ENCODE data around the gene SCGB2B2. TPM values are rescaled to one million over a fixed set of nuclear protein-coding genes. Genes with fewer than 3 reads are reported as not detected.
A peak's percentile ranks its signal among the peaks of the same experiment; 100 is the strongest.

Gene SCGB2B2
- polyA plus RNA-seq, 2 of the 4 experiments (the other 2 are of a cell fraction), result 0.21 to 0.26 TPM

GRCh38 chr19:34639491-34640085 lies 37.4 kb downstream of the SCGB2B2 start:
- FAIRE-seq (peak; percentile 97), DNase-seq (ENCODE audit: low read depth in 1 of 2, low spot score in 1 of 2) (peak; percentile 36 to 88), ATAC-seq (peak; percentile 74 to 93; a peak in 5 of 6 replicates)
- Histone ChIP-seq H3K4me1 (no peaks in the 10 kb centered on the region), H3K9me3 (peaks cover 20% of the 10 kb centered on the region), H3K4me3 (no peak overlapping the region), H3K4me2 (no peak overlapping the region), H3K27ac (no peak overlapping the region)
- ChIA-PET CTCF (interaction anchor here (0.6 to 3.2 kb wide), 32 partner anchors 9 to 706 kb away, joined by 3 to 38 read pairs (median 4); partner anchors contain the start of genes LGI4 and ZNF302), POLR2A (interaction anchor here (1.1 kb wide), 1 partner anchor 38 kb away, joined by 3 read pairs; the partner anchor contains the start of gene ZNF302)
- TF ChIP-seq, protein P1, sequence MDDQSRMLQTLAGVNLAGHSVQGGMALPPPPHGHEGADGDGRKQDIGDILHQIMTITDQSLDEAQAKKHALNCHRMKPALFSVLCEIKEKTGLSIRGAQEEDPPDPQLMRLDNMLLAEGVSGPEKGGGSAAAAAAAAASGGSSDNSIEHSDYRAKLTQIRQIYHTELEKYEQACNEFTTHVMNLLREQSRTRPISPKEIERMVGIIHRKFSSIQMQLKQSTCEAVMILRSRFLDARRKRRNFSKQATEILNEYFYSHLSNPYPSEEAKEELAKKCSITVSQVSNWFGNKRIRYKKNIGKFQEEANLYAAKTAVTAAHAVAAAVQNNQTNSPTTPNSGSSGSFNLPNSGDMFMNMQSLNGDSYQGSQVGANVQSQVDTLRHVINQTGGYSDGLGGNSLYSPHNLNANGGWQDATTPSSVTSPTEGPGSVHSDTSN (IDR thresholded peaks at IDR 0.05), result no peak
- TF ChIP-seq KDM5A (IDR thresholded peaks at IDR 0.05) (no peak), RAD21 (conservative IDR thresholded peaks at IDR 0.05 in 1 of 2, IDR thresholded peaks at IDR 0.05 in 1 of 2) (peak; percentile 87 to 95), HOXA7 (CRISPR knock-in tag; IDR thresholded peaks at IDR 0.05) (no peak), REST (IDR thresholded peaks at IDR 0.05) (no peak), CBX8 (IDR thresholded peaks at IDR 0.05) (no peak), CTCF (IDR thresholded peaks at IDR 0.05) (peak; percentile 93), SMC3 (IDR thresholded peaks at IDR 0.05) (peak; percentile 82), NR3C1 (IDR thresholded peaks at IDR 0.05) (no peak)
- TF ChIP-seq, protein P2, sequence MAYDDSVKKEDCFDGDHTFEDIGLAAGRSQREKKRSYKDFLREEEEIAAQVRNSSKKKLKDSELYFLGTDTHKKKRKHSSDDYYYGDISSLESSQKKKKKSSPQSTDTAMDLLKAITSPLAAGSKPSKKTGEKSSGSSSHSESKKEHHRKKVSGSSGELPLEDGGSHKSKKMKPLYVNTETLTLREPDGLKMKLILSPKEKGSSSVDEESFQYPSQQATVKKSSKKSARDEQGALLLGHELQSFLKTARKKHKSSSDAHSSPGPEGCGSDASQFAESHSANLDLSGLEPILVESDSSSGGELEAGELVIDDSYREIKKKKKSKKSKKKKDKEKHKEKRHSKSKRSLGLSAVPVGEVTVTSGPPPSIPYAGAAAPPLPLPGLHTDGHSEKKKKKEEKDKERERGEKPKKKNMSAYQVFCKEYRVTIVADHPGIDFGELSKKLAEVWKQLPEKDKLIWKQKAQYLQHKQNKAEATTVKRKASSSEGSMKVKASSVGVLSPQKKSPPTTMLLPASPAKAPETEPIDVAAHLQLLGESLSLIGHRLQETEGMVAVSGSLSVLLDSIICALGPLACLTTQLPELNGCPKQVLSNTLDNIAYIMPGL (CRISPR knock-in tag; IDR thresholded peaks at IDR 0.05; ENCODE audit: borderline replicate concordance), result no peak
- 5% methylated on average over 4 of the region's 4 CpGs for WGBS (ENCODE audit: missing lambda C conversion rate)

DNA sequence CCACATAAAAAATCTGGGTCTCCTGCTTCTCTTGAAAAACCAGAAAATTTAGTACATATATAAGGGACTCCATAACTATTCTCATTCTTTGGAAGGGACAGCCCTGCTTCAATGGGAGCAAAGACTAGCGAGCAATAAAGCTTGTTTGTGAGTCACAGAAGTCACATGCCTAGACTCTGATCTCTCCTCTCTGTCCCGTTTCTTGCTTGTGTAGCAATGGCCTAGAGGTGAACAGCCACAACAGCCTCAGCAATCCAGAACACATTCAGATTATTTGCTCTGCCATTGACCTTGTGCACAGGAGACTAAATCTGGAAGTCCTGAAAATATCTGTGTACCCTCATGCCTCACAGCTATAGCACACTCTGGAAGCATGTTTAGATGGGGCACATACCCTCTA lies 43.2 kb downstream of the SCGB2B2 start:
- Histone ChIP-seq H3K4me2 (no peak overlapping the region), H3K27ac (no peak overlapping the region), H3K9me3 (peaks cover 46% of the 10 kb centered on the region), H3K4me3 (no peak overlapping the region), H3K4me1 (no peaks in the 10 kb centered on the region)
- FAIRE-seq (peak; percentile 73), ATAC-seq (no peak), DNase-seq (ENCODE audit: low read depth in 1 of 2, low spot score in 1 of 2) (no peak)
- TF ChIP-seq CEBPB (IDR thresholded peaks at IDR 0.05), result no peak
- ChIA-PET POLR2A (no interaction called here), CTCF (no interaction called here)
- 1% methylated on average over 2 of the region's 2 CpGs for WGBS (ENCODE audit: missing lambda C conversion rate)

Small RNA genes within 50 kb of the gene (small RNA-seq; reads per million reads assigned to genes)
- gene RF00611, result 0 reads per million in 6 experiments

Other genes starting within 250 kb of the SCGB2B2 start
- 504 and 514 TPM in 2 replicates for gene UBA2, start 248.8 kb downstream of the SCGB2B2 start, polyA plus RNA-seq (2011; rRNA removed)
- 217 to 255 TPM (median 224 TPM) in 3 replicates for gene UBA2, start 248.8 kb downstream of the SCGB2B2 start, polyA plus RNA-seq (2017; fragmentation: RNase III; extraction: RNeasy Plus Mini Kit Qiagen cat#74134 plus additional on column Dnase treatment)
- 18.8 and 22.0 TPM in 2 replicates for gene WTIP, start 195.4 kb downstream of the SCGB2B2 start, polyA plus RNA-seq (2011; rRNA removed)
- gene WTIP, start 195.4 kb downstream of the SCGB2B2 start, polyA plus RNA-seq (2017; fragmentation: RNase III; extraction: RNeasy Plus Mini Kit Qiagen cat#74134 plus additional on column Dnase treatment), result 18.8 to 21.2 TPM (median 21.2 TPM) in 3 replicates
- gene ZNF302, start 519 bp upstream of the SCGB2B2 start, polyA plus RNA-seq (2011; rRNA removed), result 54.6 and 56.3 TPM in 2 replicates
- 24.2 to 27.1 TPM (median 26.2 TPM) in 3 replicates for gene ZNF302, start 519 bp upstream of the SCGB2B2 start, polyA plus RNA-seq (2017; fragmentation: RNase III; extraction: RNeasy Plus Mini Kit Qiagen cat#74134 plus additional on column Dnase treatment)
- gene ZNF181, start 57.1 kb upstream of the SCGB2B2 start, polyA plus RNA-seq (2011; rRNA removed), result 19.3 and 24.6 TPM in 2 replicates
- gene ZNF181, start 57.1 kb upstream of the SCGB2B2 start, polyA plus RNA-seq (2017; fragmentation: RNase III; extraction: RNeasy Plus Mini Kit Qiagen cat#74134 plus additional on column Dnase treatment), result 13.6 to 17.0 TPM (median 14.2 TPM) in 3 replicates
- gene ZNF599, start 96.1 kb upstream of the SCGB2B2 start, polyA plus RNA-seq (2011; rRNA removed), result 3.5 and 3.9 TPM in 2 replicates
- gene ZNF599, start 96.1 kb upstream of the SCGB2B2 start, polyA plus RNA-seq (2017; fragmentation: RNase III; extraction: RNeasy Plus Mini Kit Qiagen cat#74134 plus additional on column Dnase treatment), result 2.6 to 2.8 TPM (median 2.8 TPM) in 3 replicates
- 9.4 and 11.2 TPM in 2 replicates for gene ZNF30, start 249.7 kb upstream of the SCGB2B2 start, polyA plus RNA-seq (2011; rRNA removed)
- 5.1 to 5.7 TPM (median 5.4 TPM) in 3 replicates for gene ZNF30, start 249.7 kb upstream of the SCGB2B2 start, polyA plus RNA-seq (2017; fragmentation: RNase III; extraction: RNeasy Plus Mini Kit Qiagen cat#74134 plus additional on column Dnase treatment)